Neural progenitor cell (in vitro differentiated cells): ENCODE measurements around the gene MTMR6. TPM values are rescaled to one million over a fixed set of nuclear protein-coding genes. Genes with fewer than 3 reads are reported as not detected.

Experiments
- DNase-seq: peaks from one replicate; pipeline ENCODE4 v3.0.0-alpha.2; 2016; ENCODE audit warnings: low spot score
- H2AFZ ChIP-seq: fragments of 200-600 bp; sonication (generic); replicated peaks from 2 replicates; pipeline ENCODE4 v1.6.1; 2016; ENCODE audit warnings: antibody characterized with exemption
- H3F3A ChIP-seq: fragments of 200-600 bp; sonication (generic); 2 replicates; pipeline ENCODE4 v1.6.1; 2016; ENCODE audit warnings: antibody characterized with exemption, low read depth
- H3K27ac ChIP-seq: fragments of 200-600 bp; sonication (generic); 2 replicates; pipeline ENCODE4 v1.5.1; 2016; ENCODE audit warnings: mild to moderate bottlenecking
- H3K27me3 ChIP-seq: fragments of 200-600 bp; sonication (generic); 2 replicates; pipeline ENCODE4 v1.6.1; 2016; ENCODE audit warnings: mild to moderate bottlenecking, moderate library complexity
- H3K36me3 ChIP-seq: fragments of 200-600 bp; sonication (generic); 2 replicates; pipeline ENCODE4 v1.5.1; 2016
- H3K4me1 ChIP-seq: fragments of 200-600 bp; sonication (generic); 2 replicates; pipeline ENCODE4 v1.6.1; 2016; ENCODE audit warnings: mixed run types
- H3K4me2 ChIP-seq: fragments of 200-600 bp; sonication (generic); 2 replicates; pipeline ENCODE4 v1.6.1; 2016
- H3K4me3 ChIP-seq: fragments of 200-600 bp; sonication (generic); 2 replicates; pipeline ENCODE4 v1.5.1; 2016
- H3K79me2 ChIP-seq: fragments of 200-600 bp; sonication (generic); 2 replicates; pipeline ENCODE4 v1.6.1; 2016; ENCODE audit warnings: low read depth
- H3K9ac ChIP-seq: fragments of 200-600 bp; sonication (generic); 2 replicates; pipeline ENCODE4 v1.6.1; 2016
- H3K9me3 ChIP-seq: fragments of 200-600 bp; sonication (generic); 2 replicates; pipeline ENCODE4 v1.5.1; 2016; ENCODE audit warnings: low read depth
- H4K20me1 ChIP-seq: fragments of 200-600 bp; sonication (generic); 2 replicates; pipeline ENCODE4 v1.6.1; 2016; ENCODE audit warnings: low read depth
- H3K27ac Mint-ChIP-seq: 3 replicates; pipeline ENCODE4 v1.8.0; 2021; ENCODE audit warnings: mixed read lengths
- H3K27me3 Mint-ChIP-seq: 2 replicates; pipeline ENCODE4 v1.8.0; 2022; ENCODE audit warnings: low read depth, mild to moderate bottlenecking, inconsistent platforms, moderate library complexity, mixed read lengths; ENCODE audit not compliant: insufficient read depth
- H3K36me3 Mint-ChIP-seq: 3 replicates; pipeline ENCODE4 v1.8.0; 2021; ENCODE audit warnings: mixed read lengths
- H3K4me1 Mint-ChIP-seq: 3 replicates; pipeline ENCODE4 v1.8.0; 2021; ENCODE audit warnings: mixed read lengths
- H3K4me3 Mint-ChIP-seq: 3 replicates; pipeline ENCODE4 v1.8.0; 2021; ENCODE audit warnings: mild to moderate bottlenecking, moderate library complexity, mixed read lengths
- H3K9me3 Mint-ChIP-seq: 3 replicates; pipeline ENCODE4 v1.8.0; 2020; ENCODE audit warnings: mixed read lengths
- CTCF ChIP-seq: fragments of 200-600 bp; sonication (generic); IDR thresholded peaks from 2 replicates; pipeline ENCODE4 v1.5.1; 2017; ENCODE audit warnings: antibody characterized with exemption, mild to moderate bottlenecking
- EZH2 ChIP-seq: fragments of 200-600 bp; sonication (generic); IDR thresholded peaks from 2 replicates; pipeline ENCODE4 v1.6.1; 2017; ENCODE audit warnings: antibody characterized with exemption, mild to moderate bottlenecking, moderate library complexity
- EZH2phosphoT487 ChIP-seq: fragments of 200-600 bp; sonication (generic); IDR thresholded peaks from 2 replicates; pipeline ENCODE4 v1.6.1; 2017; ENCODE audit warnings: antibody characterized with exemption
- total RNA-seq: library from RNA; depleted of rRNA; stranded (reverse); fragments of >200 nt; gene quantifications from 2 replicates; pipeline ENCODE4 v1.2.3, GENCODE V29; 2015; ENCODE audit warnings: low replicate concordance

Gene MTMR6
- total RNA-seq, 1 donor from 2014 or later = 19.1 TPM

- no peak overlapping the region for H3K27ac Mint-ChIP-seq
- Histone ChIP-seq H3K4me1 (no peaks in the 10 kb centered on the region), H3K4me3 (no peak overlapping the region), H2AFZ (no peak overlapping the region), H3K36me3 (no peaks in the 10 kb centered on the region), H3K79me2 (no peaks in the 10 kb centered on the region), H3K9ac (no peak overlapping the region), H3K27ac (no peak overlapping the region), H3F3A (no peaks in the 10 kb centered on the region), H3K9me3 (no peaks in the 10 kb centered on the region), H4K20me1 (no peaks in the 10 kb centered on the region), H3K27me3 (no peaks in the 10 kb centered on the region), H3K4me2 (no peak overlapping the region)
- no peaks in the 10 kb centered on the region for H3K4me1 Mint-ChIP-seq
- H3K9me3 Mint-ChIP-seq = peaks cover 5% of the 10 kb centered on the region
- TF ChIP-seq CTCF (no peak), EZH2 (no peak), EZH2phosphoT487 (no peak)
- no peak for DNase-seq
- no peaks in the 10 kb centered on the region for H3K36me3 Mint-ChIP-seq
- no peak overlapping the region for H3K4me3 Mint-ChIP-seq
- H3K27me3 Mint-ChIP-seq = peaks cover 9% of the 10 kb centered on the region
These were observed 59.6 kb downstream of the MTMR6 start for GRCh38 chr13:25227690-25228089.

- Histone ChIP-seq H4K20me1 (no peaks in the 10 kb centered on the region), H3K9ac (no peak overlapping the region), H3K36me3 (no peaks in the 10 kb centered on the region), H3K79me2 (no peaks in the 10 kb centered on the region), H3K4me1 (no peaks in the 10 kb centered on the region), H3K4me2 (no peak overlapping the region), H3K9me3 (no peaks in the 10 kb centered on the region), H3K27ac (no peak overlapping the region), H3K4me3 (no peak overlapping the region), H3F3A (no peaks in the 10 kb centered on the region), H3K27me3 (no peaks in the 10 kb centered on the region), H2AFZ (no peak overlapping the region)
- DNase-seq = no peak
- no peak overlapping the region for H3K4me3 Mint-ChIP-seq
- no peaks in the 10 kb centered on the region for H3K4me1 Mint-ChIP-seq
- H3K36me3 Mint-ChIP-seq = no peaks in the 10 kb centered on the region
- peaks cover 5% of the 10 kb centered on the region for H3K9me3 Mint-ChIP-seq
- TF ChIP-seq EZH2phosphoT487 (no peak), CTCF (no peak), EZH2 (no peak)
- no peak overlapping the region for H3K27ac Mint-ChIP-seq
- peaks cover 11% of the 10 kb centered on the region for H3K27me3 Mint-ChIP-seq
These were observed 61.3 kb downstream of the MTMR6 start for GRCh38 chr13:25225970-25226369.

GRCh38 chr13:25224151-25224550 is 63.1 kb downstream of the MTMR6 start:
- TF ChIP-seq EZH2phosphoT487 (no peak), EZH2 (no peak), CTCF (no peak)
- H3K27me3 Mint-ChIP-seq = peaks cover 13% of the 10 kb centered on the region
- Histone ChIP-seq H3K4me3 (no peak overlapping the region), H3F3A (no peaks in the 10 kb centered on the region), H3K9me3 (no peaks in the 10 kb centered on the region), H3K79me2 (no peaks in the 10 kb centered on the region), H2AFZ (no peak overlapping the region), H3K4me1 (no peaks in the 10 kb centered on the region), H3K4me2 (no peak overlapping the region), H3K27ac (no peak overlapping the region), H3K9ac (no peak overlapping the region), H4K20me1 (no peaks in the 10 kb centered on the region), H3K36me3 (no peaks in the 10 kb centered on the region), H3K27me3 (no peaks in the 10 kb centered on the region)
- no peaks in the 10 kb centered on the region for H3K36me3 Mint-ChIP-seq
- H3K27ac Mint-ChIP-seq = no peak overlapping the region
- H3K4me1 Mint-ChIP-seq = peaks cover 6% of the 10 kb centered on the region
- H3K9me3 Mint-ChIP-seq = peaks cover 3% of the 10 kb centered on the region
- H3K4me3 Mint-ChIP-seq = no peak overlapping the region
- no peak for DNase-seq
